PC-3 (cell line): ENCODE measurements around the gene WNK2. TPM values are rescaled to one million over a fixed set of nuclear protein-coding genes. Genes with fewer than 3 reads are reported as not detected.

Source experiments
- ATAC-seq: fragments of 200-7000 bp; cut with Tn5 transposase; 2 replicates; pipeline ENCODE4 v1.9.1; 2020; ENCODE audit warnings: mild to moderate bottlenecking, moderate library complexity
- BruUV-seq: library from RNA; stranded (reverse); fragments of 400-500 nt; replicated peaks from 2 replicates; lab custom pipeline; 2021; lab: Mats Ljungman, UMichigan
- CTCF ChIA-PET: fragments of 300-600 bp; sonication (Branson Sonifier 250); formaldehyde crosslinking; loops from one replicate; lab custom pipeline; 2022; ENCODE audit warnings: antibody characterized with exemption; lab: Charles Lee
- POLR2A ChIA-PET: fragments of 300-600 bp; sonication (Branson Sonifier 250); formaldehyde crosslinking; loops from one replicate; lab custom pipeline; 2022; ENCODE audit warnings: antibody characterized with exemption; ENCODE audit not compliant: unreplicated experiment; lab: Charles Lee
- DNase-seq: peaks from one replicate; pipeline ENCODE4 v3.0.0-alpha.2; 2015
- H2AFZ ChIP-seq: fragments of 300-600 bp; sonication (generic); 2 replicates; pipeline ENCODE4 v1.6.0; 2016; ENCODE audit warnings: antibody characterized with exemption, low read length
- H3F3A ChIP-seq: fragments of 300-600 bp; sonication (generic); one replicate; pipeline ENCODE4 v1.6.0; 2017; ENCODE audit warnings: antibody characterized with exemption, low read length, control low read depth, mild to moderate bottlenecking; ENCODE audit not compliant: unreplicated experiment
- H3K27ac ChIP-seq: fragments of 300-600 bp; sonication (generic); 2 replicates; pipeline ENCODE4 v1.5.1; 2016; ENCODE audit warnings: mild to moderate bottlenecking, low read length
- H3K27me3 ChIP-seq: fragments of 300-600 bp; sonication (generic); 2 replicates; pipeline ENCODE4 v1.6.1; 2016; ENCODE audit warnings: low read length, mixed read lengths
- H3K36me3 ChIP-seq: fragments of 300-600 bp; sonication (generic); 2 replicates; pipeline ENCODE4 v1.6.1; 2016; ENCODE audit warnings: low read depth, mixed run types, low read length, mixed read lengths
- H3K4me1 ChIP-seq: fragments of 300-600 bp; sonication (generic); 2 replicates; pipeline ENCODE4 v1.5.1; 2016; ENCODE audit warnings: low read length; ENCODE audit not compliant: insufficient read depth
- H3K4me2 ChIP-seq: fragments of 300-600 bp; sonication (generic); 2 replicates; pipeline ENCODE4 v1.6.0; 2016; ENCODE audit warnings: low read length
- H3K4me3 ChIP-seq: fragments of 300-600 bp; sonication (generic); 2 replicates; pipeline ENCODE4 v1.5.1; 2016; ENCODE audit warnings: mild to moderate bottlenecking, low read length, mixed read lengths
- H3K79me2 ChIP-seq: fragments of 300-600 bp; sonication (generic); 2 replicates; pipeline ENCODE4 v1.6.1; 2017; ENCODE audit warnings: low read length, mixed read lengths
- H3K9ac ChIP-seq: fragments of 300-600 bp; sonication (generic); 2 replicates; pipeline ENCODE4 v1.6.0; 2016; ENCODE audit warnings: mild to moderate bottlenecking, low read length
- H3K9me2 ChIP-seq: fragments of 300-600 bp; sonication (generic); replicated peaks from 2 replicates; pipeline ENCODE4 v1.6.1; 2016; ENCODE audit warnings: mixed run types, low read length, mixed read lengths
- H3K9me3 ChIP-seq: fragments of 300-600 bp; sonication (generic); 2 replicates; pipeline ENCODE4 v1.6.1; 2016; ENCODE audit warnings: low read length, mixed read lengths
- H4K20me1 ChIP-seq: fragments of 300-600 bp; sonication (generic); 2 replicates; pipeline ENCODE4 v1.6.1; 2016; ENCODE audit warnings: low read length, mixed read lengths
- CTCF ChIP-seq: fragments of 300-600 bp; sonication (generic); conservative IDR thresholded peaks from 2 replicates; pipeline ENCODE4 v1.5.1; 2017; ENCODE audit warnings: antibody characterized with exemption, low read depth, mild to moderate bottlenecking, low read length
- EZH2 ChIP-seq: fragments of 300-600 bp; sonication (generic); IDR thresholded peaks from one replicate; pipeline ENCODE4 v1.6.1; 2017; ENCODE audit warnings: antibody characterized with exemption, mild to moderate bottlenecking, low read length; ENCODE audit not compliant: unreplicated experiment
- EZH2phosphoT487 ChIP-seq: fragments of 300-600 bp; sonication (generic); IDR thresholded peaks from 2 replicates; pipeline ENCODE4 v1.6.1; 2018; ENCODE audit warnings: mild to moderate bottlenecking, antibody characterized with exemption, low read length, borderline replicate concordance
- intact Hi-C: fragments of 100-400 bp; cut with micrococcal nuclease; formaldehyde crosslinking; loops from 2 replicates; pipeline ENCODE4 v1.9.0; 2023
- total RNA-seq: library from RNA; depleted of rRNA; stranded (reverse); fragments of >200 nt; gene quantifications from 2 replicates; pipeline ENCODE4 v1.2.3, GENCODE V29; 2014

Gene WNK2
- total RNA-seq, 1 experiment from 2014 or later = 11.7 TPM

- H3K36me3 ChIP-seq = no peaks in the 10 kb centered on the region
- H3K79me2 ChIP-seq = no peaks in the 10 kb centered on the region
- peaks cover 10% of the 10 kb centered on the region for H3K4me1 ChIP-seq
- ATAC-seq (no peak), DNase-seq (no peak)
- no peak overlapping the region for H3K9ac ChIP-seq
- no peak overlapping the region for H2AFZ ChIP-seq
- intact Hi-C loops = no loop called here
- H3K9me3 ChIP-seq = no peaks in the 10 kb centered on the region
- no peaks in the 10 kb centered on the region for H4K20me1 ChIP-seq
- no peak overlapping the region for H3K4me2 ChIP-seq
- no TSS peak for BruUV-seq
- ChIA-PET CTCF (no interaction called here), POLR2A (no interaction called here)
- no peaks in the 10 kb centered on the region for H3K27me3 ChIP-seq
- TF ChIP-seq EZH2phosphoT487 (no peak), CTCF (no peak), EZH2 (no peak)
- H3K4me3 ChIP-seq = no peak overlapping the region
- no peaks in the 10 kb centered on the region for H3F3A ChIP-seq
- no peak overlapping the region for H3K27ac ChIP-seq
- H3K9me2 ChIP-seq = no peaks in the 10 kb centered on the region
These were observed 70.1 kb downstream of the WNK2 start for GRCh38 chr9:93254061-93254481.

GRCh38 chr9:93254806-93255493 lies 71.0 kb downstream of the WNK2 start:
- CTCF ChIA-PET = no interaction called here
- DNase-seq = no peak
- POLR2A ChIA-PET = no interaction called here
- no peaks in the 10 kb centered on the region for H3K79me2 ChIP-seq
- H3K27ac ChIP-seq = no peak overlapping the region
- no peaks in the 10 kb centered on the region for H3K9me3 ChIP-seq
- H3F3A ChIP-seq = no peaks in the 10 kb centered on the region
- intact Hi-C loops = no loop called here
- no peak for ATAC-seq
- H2AFZ ChIP-seq = no peak overlapping the region
- H3K9me2 ChIP-seq = no peaks in the 10 kb centered on the region
- no peak for TF ChIP-seq CTCF
- TF ChIP-seq EZH2phosphoT487 = no peak
- no peak for TF ChIP-seq EZH2
- H3K27me3 ChIP-seq = no peaks in the 10 kb centered on the region
- H3K4me2 ChIP-seq = no peak overlapping the region
- peaks cover 10% of the 10 kb centered on the region for H3K4me1 ChIP-seq
- BruUV-seq = no TSS peak
- H4K20me1 ChIP-seq = no peaks in the 10 kb centered on the region
- H3K9ac ChIP-seq = no peak overlapping the region
- H3K4me3 ChIP-seq = no peak overlapping the region
- H3K36me3 ChIP-seq = no peaks in the 10 kb centered on the region

GRCh38 chr9:93255494-93255867 lies 71.5 kb downstream of the WNK2 start:
- BruUV-seq = no TSS peak

More at GRCh38 chr9:93255494-93255867, 71.5 kb downstream of the WNK2 start:
- Histone ChIP-seq H3K27ac (no peak overlapping the region), H3K36me3 (no peaks in the 10 kb centered on the region), H3K9ac (no peak overlapping the region), H3K9me3 (no peaks in the 10 kb centered on the region), H3K4me2 (no peak overlapping the region), H3K9me2 (no peaks in the 10 kb centered on the region), H3K79me2 (no peaks in the 10 kb centered on the region), H4K20me1 (no peaks in the 10 kb centered on the region), H3K27me3 (no peaks in the 10 kb centered on the region), H2AFZ (no peak overlapping the region), H3F3A (no peaks in the 10 kb centered on the region), H3K4me1 (peaks cover 10% of the 10 kb centered on the region), H3K4me3 (no peak overlapping the region)
- ChIA-PET POLR2A (no interaction called here), CTCF (no interaction called here)
- TF ChIP-seq EZH2phosphoT487 (no peak), EZH2 (no peak), CTCF (no peak)
- ATAC-seq (no peak), DNase-seq (no peak)
- intact Hi-C loops = no loop called here
